ENCODE measurements around the gene CXCR3. TPM values are rescaled to one million over a fixed set of nuclear protein-coding genes. Genes with fewer than 3 reads are reported as not detected.

CXCR3 gene
- total and polyA plus RNA-seq, 7 experiments from 2014 or later = 0.84 to 70.5 (median 1.5) TPM

GRCh38 chrX:71629467-71629866 lies 11.2 kb upstream of the CXCR3 start:
- no peaks in the 10 kb centered on the region for H3K27me3 Mint-ChIP-seq
- POLR2A ChIA-PET = no interaction called here
- H3K9me3 Mint-ChIP-seq = no peaks in the 10 kb centered on the region
- DNase-seq (no peak), ATAC-seq (no peak)
- H3K4me1 Mint-ChIP-seq = peaks cover 0 to 21% (median under 1%) of the 10 kb centered on the region in 7 donors
- CTCF ChIA-PET = no interaction called here
- peaks cover 0 to 2% (median 0%) of the 10 kb centered on the region in 5 donors for H3K36me3 Mint-ChIP-seq
- intact Hi-C loops (cut with micrococcal nuclease) = no loop called here
- Histone ChIP-seq H3K4me1 (ENCODE audit: control insufficient read depth in 2 of 2, insufficient read depth in 2 of 2, low read length in 2 of 2) (peaks cover 0 to 7% of the 10 kb centered on the region in 2 donors), H3K9me3 (ENCODE audit: control insufficient read depth in 2 of 3, low read length in 3 of 3) (no peaks in the 10 kb centered on the region), H3K27ac (ENCODE audit: low read depth, low read length) (no peak overlapping the region), H3K36me3 (ENCODE audit: control insufficient read depth in 2 of 3, insufficient read depth in 3 of 3, low read length in 3 of 3) (no peaks in the 10 kb centered on the region), H3K4me3 (ENCODE audit: low read length) (no peak overlapping the region), H3K27me3 (ENCODE audit: control insufficient read depth in 2 of 2, insufficient read depth in 2 of 2, low read length in 2 of 2) (no peaks in the 10 kb centered on the region)
- H3K27ac Mint-ChIP-seq = peak overlapping the region in 1 of 9 donors; percentile 29
- H3K4me3 Mint-ChIP-seq = no peak overlapping the region

- Mint-ChIP-seq H3K4me3 (peak overlapping the region in 1 of 10 donors; percentile 20), H3K9me3 (no peaks in the 10 kb centered on the region), H3K27me3 (no peaks in the 10 kb centered on the region), H3K36me3 (peaks cover 0 to 2% (median 0%) of the 10 kb centered on the region in 5 donors), H3K27ac (no peak overlapping the region), H3K4me1 (peaks cover 6 to 32% (median 14%) of the 10 kb centered on the region in 7 donors)
- ChIA-PET POLR2A (no interaction called here), CTCF (no interaction called here)
- Histone ChIP-seq H3K4me3 (ENCODE audit: low read length) (no peak overlapping the region), H3K4me1 (ENCODE audit: control insufficient read depth in 2 of 2, insufficient read depth in 2 of 2, low read length in 2 of 2) (peaks cover 13 to 24% of the 10 kb centered on the region in 2 donors), H3K27me3 (ENCODE audit: control insufficient read depth in 2 of 2, insufficient read depth in 2 of 2, low read length in 2 of 2) (no peaks in the 10 kb centered on the region), H3K27ac (ENCODE audit: low read depth, low read length) (no peak overlapping the region), H3K36me3 (ENCODE audit: control insufficient read depth in 2 of 3, insufficient read depth in 3 of 3, low read length in 3 of 3) (no peaks in the 10 kb centered on the region), H3K9me3 (ENCODE audit: control insufficient read depth in 2 of 3, low read length in 3 of 3) (no peaks in the 10 kb centered on the region)
- DNase-seq (no peak), ATAC-seq (no peak)
- intact Hi-C loops (cut with micrococcal nuclease) = no loop called here
Observed at GRCh38 chrX:71627588-71628404, 9.5 kb upstream of the CXCR3 start.

- Histone ChIP-seq H3K4me3 (ENCODE audit: low read length) (no peak overlapping the region), H3K36me3 (ENCODE audit: control insufficient read depth in 2 of 3, insufficient read depth in 3 of 3, low read length in 3 of 3) (no peaks in the 10 kb centered on the region), H3K27ac (ENCODE audit: low read depth, low read length) (no peak overlapping the region), H3K27me3 (ENCODE audit: control insufficient read depth in 2 of 2, insufficient read depth in 2 of 2, low read length in 2 of 2) (no peaks in the 10 kb centered on the region), H3K9me3 (ENCODE audit: control insufficient read depth in 2 of 3, low read length in 3 of 3) (no peaks in the 10 kb centered on the region), H3K4me1 (ENCODE audit: control insufficient read depth in 2 of 2, insufficient read depth in 2 of 2, low read length in 2 of 2) (peaks cover 19 to 31% of the 10 kb centered on the region in 2 donors)
- POLR2A ChIA-PET = no interaction called here
- Mint-ChIP-seq H3K36me3 (peaks cover 0 to 2% (median 0%) of the 10 kb centered on the region in 5 donors), H3K27me3 (no peaks in the 10 kb centered on the region), H3K4me1 (peaks cover 10 to 44% (median 25%) of the 10 kb centered on the region in 7 donors), H3K27ac (no peak overlapping the region), H3K4me3 (no peak overlapping the region), H3K9me3 (no peaks in the 10 kb centered on the region)
- ATAC-seq (no peak), DNase-seq (no peak)
- CTCF ChIA-PET = interaction anchor here (0.5 kb wide), 1 partner anchor 218 kb away, joined by 3 read pairs; no protein-coding TSS in a partner anchor
- intact Hi-C loops (cut with micrococcal nuclease) = no loop called here
Observed at GRCh38 chrX:71626576-71626975, 8.3 kb upstream of the CXCR3 start.

GRCh38 chrX:71625471-71625870 lies 7.2 kb upstream of the CXCR3 start:
- peaks cover 0 to 4% (median 0%) of the 10 kb centered on the region in 5 donors for H3K36me3 Mint-ChIP-seq
- peaks cover 10 to 50% (median 26%) of the 10 kb centered on the region in 7 donors for H3K4me1 Mint-ChIP-seq
- Histone ChIP-seq H3K36me3 (ENCODE audit: control insufficient read depth in 2 of 3, insufficient read depth in 3 of 3, low read length in 3 of 3) (no peaks in the 10 kb centered on the region), H3K9me3 (ENCODE audit: control insufficient read depth in 2 of 3, low read length in 3 of 3) (no peaks in the 10 kb centered on the region), H3K27ac (ENCODE audit: low read depth, low read length) (no peak overlapping the region), H3K4me3 (ENCODE audit: low read length) (no peak overlapping the region), H3K27me3 (ENCODE audit: control insufficient read depth in 2 of 2, insufficient read depth in 2 of 2, low read length in 2 of 2) (no peaks in the 10 kb centered on the region), H3K4me1 (ENCODE audit: control insufficient read depth in 2 of 2, insufficient read depth in 2 of 2, low read length in 2 of 2) (peaks cover 19 to 38% of the 10 kb centered on the region in 2 donors)
- H3K9me3 Mint-ChIP-seq = no peaks in the 10 kb centered on the region
- CTCF ChIA-PET = no interaction called here
- H3K27me3 Mint-ChIP-seq = no peaks in the 10 kb centered on the region
- no peak for ATAC-seq
- POLR2A ChIA-PET = interaction anchor here (1.0 kb wide), 1 partner anchor 13 kb away, joined by 3 read pairs; no protein-coding TSS in a partner anchor
- H3K4me3 Mint-ChIP-seq = peak overlapping the region in 1 of 10 donors; percentile 49
- no peak for DNase-seq
- intact Hi-C loops (cut with micrococcal nuclease) = no loop called here
- peak overlapping the region in 1 of 9 donors; percentile 23 for H3K27ac Mint-ChIP-seq

- POLR2A ChIA-PET = interaction anchor here (1.8 kb wide), 1 partner anchor 14 kb away, joined by 4 read pairs; no protein-coding TSS in a partner anchor
- intact Hi-C loops (cut with micrococcal nuclease) = loop anchor here (2.0 kb wide), 2 partner anchors 15 to 29 kb away; no protein-coding TSS in a partner anchor
- no peak for DNase-seq
Observed at GRCh38 chrX:71623714-71624113, 5.4 kb upstream of the CXCR3 start.

GRCh38 chrX:71622576-71623450 lies 4.5 kb upstream of the CXCR3 start:
- Histone ChIP-seq H3K9me3 (ENCODE audit: control insufficient read depth in 2 of 3, low read length in 3 of 3) (no peaks in the 10 kb centered on the region), H3K4me1 (ENCODE audit: control insufficient read depth in 2 of 2, insufficient read depth in 2 of 2, low read length in 2 of 2) (peaks cover 41 to 46% of the 10 kb centered on the region in 2 donors), H3K27me3 (ENCODE audit: control insufficient read depth in 2 of 2, insufficient read depth in 2 of 2, low read length in 2 of 2) (no peaks in the 10 kb centered on the region), H3K4me3 (ENCODE audit: low read length) (peak overlapping the region; percentile 24), H3K27ac (ENCODE audit: low read depth, low read length) (no peak overlapping the region), H3K36me3 (ENCODE audit: control insufficient read depth in 2 of 3, insufficient read depth in 3 of 3, low read length in 3 of 3) (no peaks in the 10 kb centered on the region)
- DNase-seq = peak in 7 of 9 donors; percentile 12 to 61 (median 25)
- peak; percentile 75 for ATAC-seq
- POLR2A ChIA-PET = interaction anchor here (0.7 to 1.8 kb wide), 2 partner anchors 15 to 257 kb away, joined by 3 to 4 read pairs; partner anchors contain the start of gene TAF1
- Mint-ChIP-seq H3K4me1 (peaks cover 25 to 68% (median 53%) of the 10 kb centered on the region in 7 donors), H3K27ac (peak overlapping the region; percentile 71 to 92 (median 80)), H3K27me3 (no peaks in the 10 kb centered on the region), H3K4me3 (peak overlapping the region in 9 of 10 donors; percentile 5 to 74 (median 47)), H3K9me3 (no peaks in the 10 kb centered on the region), H3K36me3 (peaks cover 0 to 13% (median 0%) of the 10 kb centered on the region in 5 donors)
- intact Hi-C loops (cut with micrococcal nuclease) = loop anchor here (1.0 to 2.0 kb wide), 3 partner anchors 14 to 30 kb away; no protein-coding TSS in a partner anchor
- CTCF ChIA-PET = interaction anchor here (0.6 to 2.3 kb wide), 2 partner anchors 28 to 50 kb away, joined by 3 to 5 read pairs; no protein-coding TSS in a partner anchor

More at GRCh38 chrX:71623714-71624113, 5.4 kb upstream of the CXCR3 start:
- peak; percentile 35 for ATAC-seq
- no peaks in the 10 kb centered on the region for H3K36me3 ChIP-seq (ENCODE audit: control insufficient read depth in 2 of 3, insufficient read depth in 3 of 3, low read length in 3 of 3)
- no peaks in the 10 kb centered on the region for H3K9me3 Mint-ChIP-seq
- H3K27ac ChIP-seq (ENCODE audit: low read depth, low read length) = no peak overlapping the region
- H3K4me3 Mint-ChIP-seq = peak overlapping the region in 2 of 10 donors; percentile 65 to 74
- H3K27me3 Mint-ChIP-seq = no peaks in the 10 kb centered on the region
- no peaks in the 10 kb centered on the region for H3K27me3 ChIP-seq (ENCODE audit: control insufficient read depth in 2 of 2, insufficient read depth in 2 of 2, low read length in 2 of 2)
- H3K27ac Mint-ChIP-seq = peak overlapping the region in 7 of 9 donors; percentile 15 to 92 (median 40)
- no peaks in the 10 kb centered on the region for H3K9me3 ChIP-seq (ENCODE audit: control insufficient read depth in 2 of 3, low read length in 3 of 3)
- no peak overlapping the region for H3K4me3 ChIP-seq (ENCODE audit: low read length)
- H3K36me3 Mint-ChIP-seq = peaks cover 0 to 6% (median 0%) of the 10 kb centered on the region in 5 donors
- CTCF ChIA-PET = interaction anchor here (2.3 kb wide), 1 partner anchor 27 kb away, joined by 5 read pairs; no protein-coding TSS in a partner anchor
- H3K4me1 ChIP-seq (ENCODE audit: control insufficient read depth in 2 of 2, insufficient read depth in 2 of 2, low read length in 2 of 2) = peaks cover 32 to 46% of the 10 kb centered on the region in 2 donors
- peaks cover 20 to 61% (median 44%) of the 10 kb centered on the region in 7 donors for H3K4me1 Mint-ChIP-seq
